Gastroesophageal sphincter (tissue), 3 donors: Measurements from ENCODE around the gene GABPB1.

Experiments used
- CTCF ChIP-seq, 4 experiments: fragments of 200-600 bp in 2 of 4; fragments of 450-650 bp in 2 of 4; sonication (generic) in 1 of 4; IDR thresholded peaks; one replicate each; pipeline ENCODE4 v1.5.1; 2017 to 2019; ENCODE audit warnings: antibody characterized with exemption in 4 of 4, mild to moderate bottlenecking in 2 of 4, moderate library complexity in 2 of 4
- EP300 ChIP-seq: sonication (generic); formaldehyde crosslinking; IDR thresholded peaks from one replicate; pipeline ENCODE4 v1.6.1; 2017; ENCODE audit warnings: antibody characterized with exemption, mild to moderate bottlenecking

- TF ChIP-seq EP300 (no peak), CTCF (IDR thresholded peaks at IDR 0.05) (no peak)
Observed at GRCh38 chr15:50259276-50259675, 95.7 kb downstream of the GABPB1 start.
